Measurements from ENCODE around the gene ORC4.
A peak's percentile ranks its signal among the peaks of the same experiment; 100 is the strongest.

The ORC4 gene

DNA sequence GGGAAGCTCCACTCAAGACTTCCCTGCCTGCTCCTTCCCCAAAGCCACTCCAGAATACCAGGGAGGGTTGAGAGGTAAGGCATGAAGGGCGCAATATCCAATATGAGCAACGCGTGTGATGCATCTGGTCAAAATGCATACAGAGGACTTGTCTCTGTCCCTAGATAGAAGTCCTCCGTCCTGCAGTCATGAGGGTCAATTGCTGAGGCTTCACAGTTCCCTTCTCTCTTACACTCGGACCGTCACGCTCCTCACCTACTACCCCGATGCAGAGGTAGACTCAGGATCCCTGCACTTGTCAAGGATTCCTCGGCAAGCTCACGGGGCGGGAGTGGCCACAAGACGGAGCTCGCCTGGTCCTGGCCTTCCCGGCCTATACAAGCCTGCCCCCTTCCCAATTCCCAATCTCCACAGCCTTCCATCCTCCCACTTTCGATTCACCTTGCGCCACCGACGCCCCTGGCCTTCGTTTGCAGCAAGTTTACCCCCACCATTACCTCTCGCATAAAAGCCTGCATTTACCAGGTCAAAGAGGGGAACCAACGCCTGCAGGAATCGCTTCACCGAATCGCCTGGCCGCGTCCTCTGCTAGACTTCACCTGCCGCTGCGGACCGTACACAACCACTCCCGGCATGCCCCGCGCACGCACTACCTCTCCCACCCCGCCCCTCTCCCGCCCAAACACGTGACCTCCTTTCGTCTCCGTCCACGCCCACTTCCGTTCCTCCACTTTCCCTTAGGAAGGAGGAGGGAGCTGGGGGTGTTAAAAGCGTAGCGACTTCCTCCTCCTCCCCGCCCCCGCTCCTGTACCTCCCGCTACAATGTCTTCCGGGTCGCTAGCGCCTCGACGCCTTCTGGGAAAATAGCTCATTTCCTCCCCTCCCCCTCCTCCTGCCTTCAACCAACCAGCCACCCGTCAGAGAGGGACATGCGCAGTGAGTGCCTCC lies at the start of gene ORC4:
Gene ORC4, minus strand, starts transcription at position 627 of the 948 bp plus-strand sequence. CDS start 44,779 bp downstream, outside the sequence.
- TF ChIP-seq, protein P1, sequence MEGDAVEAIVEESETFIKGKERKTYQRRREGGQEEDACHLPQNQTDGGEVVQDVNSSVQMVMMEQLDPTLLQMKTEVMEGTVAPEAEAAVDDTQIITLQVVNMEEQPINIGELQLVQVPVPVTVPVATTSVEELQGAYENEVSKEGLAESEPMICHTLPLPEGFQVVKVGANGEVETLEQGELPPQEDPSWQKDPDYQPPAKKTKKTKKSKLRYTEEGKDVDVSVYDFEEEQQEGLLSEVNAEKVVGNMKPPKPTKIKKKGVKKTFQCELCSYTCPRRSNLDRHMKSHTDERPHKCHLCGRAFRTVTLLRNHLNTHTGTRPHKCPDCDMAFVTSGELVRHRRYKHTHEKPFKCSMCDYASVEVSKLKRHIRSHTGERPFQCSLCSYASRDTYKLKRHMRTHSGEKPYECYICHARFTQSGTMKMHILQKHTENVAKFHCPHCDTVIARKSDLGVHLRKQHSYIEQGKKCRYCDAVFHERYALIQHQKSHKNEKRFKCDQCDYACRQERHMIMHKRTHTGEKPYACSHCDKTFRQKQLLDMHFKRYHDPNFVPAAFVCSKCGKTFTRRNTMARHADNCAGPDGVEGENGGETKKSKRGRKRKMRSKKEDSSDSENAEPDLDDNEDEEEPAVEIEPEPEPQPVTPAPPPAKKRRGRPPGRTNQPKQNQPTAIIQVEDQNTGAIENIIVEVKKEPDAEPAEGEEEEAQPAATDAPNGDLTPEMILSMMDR (conservative IDR thresholded peaks at IDR 0.05; ENCODE audit: low read depth, low read length): no peak
- Histone ChIP-seq H3K4me1 (ENCODE audit: low read depth, poor library complexity, severe bottlenecking) (peaks cover 28% of the 10 kb centered on the region), H3K4me3 (IDR thresholded peaks at IDR 0.05; ENCODE audit: insufficient read depth, low read depth, low read length) (peak within 1 kb of the TSS; percentile 45), H3K27ac (peak within 1 kb of the TSS; percentile 67), H3K79me2 (ENCODE audit: insufficient read depth, low read depth) (peaks cover 63% of the 10 kb centered on the region; the same call in 1 of the 2 replicates), H3K4me2 (peak within 1 kb of the TSS; percentile 66; the same call in 1 of the 2 replicates), H3K27me3 (ENCODE audit: insufficient read depth, low read depth) (no peaks in the 10 kb centered on the region), H4K20me1 (ENCODE audit: insufficient read depth) (no peaks in the 10 kb centered on the region), H2AFZ (ENCODE audit: low read depth) (peak within 1 kb of the TSS; percentile 44), H3K9ac (peak within 1 kb of the TSS; percentile 59; the same call in 1 of the 2 replicates), H3K36me3 (ENCODE audit: insufficient read depth) (no peaks in the 10 kb centered on the region)

DNA sequence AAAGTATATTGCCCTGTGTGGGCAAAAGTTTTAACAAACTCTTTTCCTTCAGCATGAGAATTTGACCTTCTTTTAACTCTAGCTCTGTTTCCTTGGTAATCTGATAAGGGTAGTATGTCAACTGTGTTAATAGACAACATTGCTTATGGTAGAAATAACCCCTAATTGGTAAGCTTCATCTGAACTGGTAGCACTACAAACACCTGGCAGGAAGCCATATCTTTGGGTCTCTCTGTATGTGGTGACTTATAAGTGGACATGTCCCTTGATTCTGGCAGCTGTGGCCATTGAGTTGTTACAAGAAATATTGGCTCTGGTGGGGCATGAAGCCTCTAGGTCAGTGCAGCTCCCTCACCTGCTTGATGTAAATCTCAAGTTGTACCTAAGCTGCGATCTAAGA lies 47.3 kb upstream of the ORC4 start:
- H3K27me3 ChIP-seq (ENCODE audit: insufficient read depth, low read depth): no peaks in the 10 kb centered on the region
- no peak overlapping the region for H3K4me3 ChIP-seq (IDR thresholded peaks at IDR 0.05; ENCODE audit: insufficient read depth, low read depth, low read length)
- H3K27ac ChIP-seq: no peak overlapping the region
- H4K20me1 ChIP-seq (ENCODE audit: insufficient read depth): no peaks in the 10 kb centered on the region
- no peaks in the 10 kb centered on the region for H3K4me1 ChIP-seq (ENCODE audit: low read depth, poor library complexity, severe bottlenecking)
- no peak overlapping the region for H3K9ac ChIP-seq
- H3K4me2 ChIP-seq: no peak overlapping the region
- H3K79me2 ChIP-seq (ENCODE audit: insufficient read depth, low read depth): no peaks in the 10 kb centered on the region
- TF ChIP-seq, protein P1 (conservative IDR thresholded peaks at IDR 0.05; ENCODE audit: low read depth, low read length): no peak
- H2AFZ ChIP-seq (ENCODE audit: low read depth): no peak overlapping the region
- H3K36me3 ChIP-seq (ENCODE audit: insufficient read depth): no peaks in the 10 kb centered on the region

DNA sequence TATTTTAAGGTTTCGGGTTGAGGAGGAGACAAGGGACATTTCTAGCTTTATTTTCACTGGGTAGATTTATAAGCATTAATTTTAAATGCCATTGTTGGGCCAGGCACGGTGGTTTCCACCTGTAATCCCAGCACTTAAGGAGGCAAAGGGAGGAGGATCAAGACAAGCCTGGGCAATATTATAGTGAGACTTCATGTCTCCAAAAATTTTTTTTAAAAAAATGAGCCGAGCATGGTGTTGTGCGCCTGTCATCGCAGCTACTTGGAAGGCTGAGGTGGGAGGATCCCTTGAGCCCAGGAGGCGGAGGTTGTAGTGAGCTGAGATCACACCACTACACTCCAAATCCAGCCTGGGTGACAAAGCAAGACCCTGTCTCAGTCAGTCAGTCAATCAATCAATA lies 45.4 kb upstream of the ORC4 start:
- Histone ChIP-seq H2AFZ (ENCODE audit: low read depth) (no peak overlapping the region), H3K36me3 (ENCODE audit: insufficient read depth) (no peaks in the 10 kb centered on the region), H3K4me2 (no peak overlapping the region), H3K27me3 (ENCODE audit: insufficient read depth, low read depth) (no peaks in the 10 kb centered on the region), H3K79me2 (ENCODE audit: insufficient read depth, low read depth) (no peaks in the 10 kb centered on the region), H3K9ac (no peak overlapping the region), H3K27ac (no peak overlapping the region), H3K4me1 (ENCODE audit: low read depth, poor library complexity, severe bottlenecking) (no peaks in the 10 kb centered on the region), H4K20me1 (ENCODE audit: insufficient read depth) (no peaks in the 10 kb centered on the region), H3K4me3 (IDR thresholded peaks at IDR 0.05; ENCODE audit: insufficient read depth, low read depth, low read length) (no peak overlapping the region)
- TF ChIP-seq, protein P1 (conservative IDR thresholded peaks at IDR 0.05; ENCODE audit: low read depth, low read length): no peak

DNA sequence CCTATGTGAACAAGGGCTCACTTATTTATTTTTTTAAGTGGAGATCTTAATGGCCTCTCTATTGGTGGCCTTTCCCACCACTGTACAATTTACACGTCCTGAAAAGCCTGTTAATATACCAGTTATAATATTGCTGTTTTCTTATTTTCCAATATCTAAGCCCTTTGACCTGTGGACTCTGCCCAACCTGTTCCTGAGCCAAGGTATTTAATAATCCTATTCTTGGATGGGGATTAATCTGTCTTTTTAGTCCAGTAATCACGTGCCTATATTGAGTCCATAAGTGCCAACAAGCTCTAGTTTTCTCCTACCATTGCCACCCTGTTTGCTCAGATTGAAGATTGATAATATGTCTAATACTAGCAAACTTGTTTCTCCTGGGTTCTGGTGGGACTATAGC lies 43.1 kb upstream of the ORC4 start:
- H3K9ac ChIP-seq: no peak overlapping the region
- TF ChIP-seq, protein P1 (conservative IDR thresholded peaks at IDR 0.05; ENCODE audit: low read depth, low read length): no peak

More for the DNA sequence above, 43.1 kb upstream of the ORC4 start:
- Histone ChIP-seq H3K4me3 (IDR thresholded peaks at IDR 0.05; ENCODE audit: insufficient read depth, low read depth, low read length) (no peak overlapping the region), H4K20me1 (ENCODE audit: insufficient read depth) (no peaks in the 10 kb centered on the region), H3K4me1 (ENCODE audit: low read depth, poor library complexity, severe bottlenecking) (no peaks in the 10 kb centered on the region), H3K4me2 (no peak overlapping the region), H2AFZ (ENCODE audit: low read depth) (no peak overlapping the region), H3K27ac (no peak overlapping the region), H3K36me3 (ENCODE audit: insufficient read depth) (no peaks in the 10 kb centered on the region), H3K27me3 (ENCODE audit: insufficient read depth, low read depth) (no peaks in the 10 kb centered on the region), H3K79me2 (ENCODE audit: insufficient read depth, low read depth) (no peaks in the 10 kb centered on the region)

Data from KMS-11 (cell line).